Measurements from ENCODE around the gene PACSIN1. TPM values are rescaled to one million over a fixed set of nuclear protein-coding genes. Genes with fewer than 3 reads are reported as not detected.
A peak's percentile ranks its signal among the peaks of the same experiment; 100 is the strongest.

Gene PACSIN1
- total RNA-seq, 1 experiment from 2014 or later = 7.0 TPM

DNA sequence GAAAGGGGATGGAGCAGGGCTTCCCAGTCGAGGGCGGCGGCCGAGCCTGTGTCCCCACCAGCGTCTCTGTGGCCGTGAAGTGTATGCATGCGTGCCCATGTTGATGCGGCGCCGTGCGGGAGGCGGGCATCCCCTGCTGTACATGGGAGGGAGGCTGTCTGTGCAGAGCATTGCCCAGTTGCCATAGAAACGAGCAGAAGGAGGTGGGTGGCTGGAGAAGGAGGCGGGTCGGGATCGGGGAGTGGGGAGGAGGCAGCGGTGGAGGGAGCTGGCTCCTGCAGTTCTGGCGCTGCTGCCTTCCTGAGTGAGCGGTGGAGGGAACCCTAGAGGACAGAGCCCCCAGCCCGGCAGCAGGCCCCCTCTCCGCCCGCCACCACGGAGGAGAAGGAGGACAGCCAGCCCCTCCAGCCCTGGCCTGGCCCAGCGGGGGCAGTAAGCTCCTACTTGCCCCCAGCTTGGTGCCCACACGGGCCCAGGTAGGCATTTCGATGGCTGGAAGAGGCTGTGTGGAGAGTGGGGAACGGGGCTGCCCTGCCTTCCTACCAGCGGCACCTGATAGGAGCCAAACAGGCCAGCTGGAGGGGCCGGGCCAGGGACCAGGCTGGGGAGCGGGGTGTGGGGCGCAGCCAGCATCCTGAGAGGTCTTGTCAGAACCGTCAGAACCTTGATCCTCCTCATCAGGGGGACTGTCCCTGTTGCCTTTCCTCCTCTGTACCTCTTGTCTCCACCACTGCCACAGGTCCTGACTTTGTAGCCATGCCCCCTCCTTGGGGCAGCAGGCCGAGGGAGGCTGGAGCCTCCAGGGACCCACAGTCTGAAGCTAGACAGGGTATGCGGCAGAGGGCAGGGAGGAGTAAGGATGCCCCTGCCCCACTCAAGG is 49.0 kb downstream of the PACSIN1 start:
- Histone ChIP-seq H2AK5ac (ENCODE audit: insufficient read length, low read length) (no peak overlapping the region), H3K18ac (ENCODE audit: insufficient read length, low read depth, low read length) (no peak overlapping the region), H3K4ac (ENCODE audit: low read depth, low read length) (no peak overlapping the region), H4K91ac (ENCODE audit: insufficient read length, low read depth, low read length) (no peak overlapping the region), H3K27ac (ENCODE audit: insufficient read length, low read depth, low read length) (no peak overlapping the region), H3K14ac (ENCODE audit: insufficient read depth, low read length) (peak overlapping the region; percentile 64), H3K27me3 (ENCODE audit: insufficient read depth, low read length) (no peaks in the 10 kb centered on the region), H2BK20ac (ENCODE audit: low read depth, low read length, poor library complexity, severe bottlenecking) (no peak overlapping the region), H4K5ac (ENCODE audit: insufficient read length, low read depth, low read length) (no peak overlapping the region), H3K23me2 (ENCODE audit: insufficient read length, low read depth, low read length, poor library complexity, severe bottlenecking) (peaks cover 9% of the 10 kb centered on the region), H3K4me1 (ENCODE audit: insufficient read depth, low read length) (peaks cover 1% of the 10 kb centered on the region; the same call in 1 of the 2 replicates), H4K20me1 (ENCODE audit: control insufficient read depth, insufficient read depth, insufficient read length) (no peaks in the 10 kb centered on the region), H2BK5ac (ENCODE audit: insufficient read length, low read length) (no peak overlapping the region), H3K79me1 (ENCODE audit: insufficient read depth, low read depth, low read length, poor library complexity, severe bottlenecking) (no peaks in the 10 kb centered on the region), H2BK15ac (ENCODE audit: low read depth, low read length) (no peak overlapping the region), H4K8ac (replicated peaks; ENCODE audit: insufficient read length, low read depth, low read length) (no peak overlapping the region), H3K23ac (ENCODE audit: insufficient read length, low read depth, low read length) (no peak overlapping the region), H3T11ph (ENCODE audit: low read length) (no peak overlapping the region), H3K79me2 (ENCODE audit: insufficient read depth, low read length) (no peaks in the 10 kb centered on the region), H3K9ac (ENCODE audit: extremely low read depth, insufficient read length, low read length) (no peak overlapping the region), H2BK120ac (ENCODE audit: low read depth, low read length, poor library complexity, severe bottlenecking) (no peak overlapping the region), H2AFZ (ENCODE audit: low read length) (no peak overlapping the region), H3K56ac (ENCODE audit: insufficient read length, low read depth, low read length) (no peak overlapping the region), H3K9me3 (ENCODE audit: control insufficient read depth, low read depth, low read length) (no peaks in the 10 kb centered on the region), H3K4me2 (ENCODE audit: insufficient read depth, insufficient read length, low read length) (peak overlapping the region; percentile 65), H2BK12ac (ENCODE audit: insufficient read length, low read depth, low read length) (no peak overlapping the region)
- Mint-ChIP-seq H3K27me3 (ENCODE audit: low read depth) (peaks cover 19% of the 10 kb centered on the region), H3K36me3 (ENCODE audit: insufficient read depth in 1 of 3, low read depth in 3 of 3) (no peaks in the 10 kb centered on the region; a peak in 1 of 7 replicates), H3K4me1 (peaks cover 33 to 54% of the 10 kb centered on the region in 2 experiments), H3K4me3 (peak overlapping the region; percentile 69 to 86), H3K9me3 (peaks cover 0 to 2% of the 10 kb centered on the region in 2 experiments; a peak in 2 of 5 replicates), H3K27ac (no peak overlapping the region)
- WGBS (ENCODE audit: extremely low coverage, insufficient read length, low lambda C conversion rate) = no CpG with 5 or more reads among the region's 34 CpGs
- DNase-seq = peak; percentile 71
- TF ChIP-seq, protein P1, sequence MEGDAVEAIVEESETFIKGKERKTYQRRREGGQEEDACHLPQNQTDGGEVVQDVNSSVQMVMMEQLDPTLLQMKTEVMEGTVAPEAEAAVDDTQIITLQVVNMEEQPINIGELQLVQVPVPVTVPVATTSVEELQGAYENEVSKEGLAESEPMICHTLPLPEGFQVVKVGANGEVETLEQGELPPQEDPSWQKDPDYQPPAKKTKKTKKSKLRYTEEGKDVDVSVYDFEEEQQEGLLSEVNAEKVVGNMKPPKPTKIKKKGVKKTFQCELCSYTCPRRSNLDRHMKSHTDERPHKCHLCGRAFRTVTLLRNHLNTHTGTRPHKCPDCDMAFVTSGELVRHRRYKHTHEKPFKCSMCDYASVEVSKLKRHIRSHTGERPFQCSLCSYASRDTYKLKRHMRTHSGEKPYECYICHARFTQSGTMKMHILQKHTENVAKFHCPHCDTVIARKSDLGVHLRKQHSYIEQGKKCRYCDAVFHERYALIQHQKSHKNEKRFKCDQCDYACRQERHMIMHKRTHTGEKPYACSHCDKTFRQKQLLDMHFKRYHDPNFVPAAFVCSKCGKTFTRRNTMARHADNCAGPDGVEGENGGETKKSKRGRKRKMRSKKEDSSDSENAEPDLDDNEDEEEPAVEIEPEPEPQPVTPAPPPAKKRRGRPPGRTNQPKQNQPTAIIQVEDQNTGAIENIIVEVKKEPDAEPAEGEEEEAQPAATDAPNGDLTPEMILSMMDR (conservative IDR thresholded peaks at IDR 0.05) = no peak
